ENCODE data around the gene NARF.

DNA sequence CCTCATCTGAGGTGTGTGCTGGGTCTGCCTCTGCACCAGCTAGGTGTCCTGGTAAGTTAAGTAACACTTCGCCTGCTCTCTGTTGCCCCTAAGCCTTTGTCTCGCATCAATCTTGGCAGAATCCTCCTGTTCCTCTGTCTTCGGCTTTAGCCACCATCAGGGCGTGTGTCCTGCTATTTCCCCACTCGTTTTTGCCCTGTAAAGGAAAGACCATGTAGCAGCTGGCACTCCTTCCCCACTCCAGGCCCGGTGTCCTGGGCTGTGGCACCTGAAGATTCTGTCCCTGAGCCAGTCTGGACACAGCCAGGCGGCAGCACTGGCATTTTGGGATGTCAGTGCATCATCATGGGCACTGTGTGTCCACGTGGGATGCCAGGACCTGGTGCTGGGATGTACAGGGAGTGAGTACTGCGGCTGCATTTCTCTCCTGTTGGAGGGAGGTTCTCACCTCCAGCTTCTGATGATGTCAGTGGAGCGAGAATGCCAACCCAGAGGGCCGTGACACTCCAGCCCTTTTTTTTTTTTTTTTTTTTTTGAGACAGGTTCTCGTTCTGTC lies 34.8 kb downstream of the NARF start:
- TF ChIP-seq POLR2AphosphoS5 (IDR thresholded peaks at IDR 0.05; ENCODE audit: low read depth, low read length) (no peak), POLR2A (IDR thresholded peaks at IDR 0.05; ENCODE audit: low read depth, low read length) (no peak)

Data from GM12891 (cell line).